ENCODE measurements around the gene PRMT7.

PRMT7 gene

DNA sequence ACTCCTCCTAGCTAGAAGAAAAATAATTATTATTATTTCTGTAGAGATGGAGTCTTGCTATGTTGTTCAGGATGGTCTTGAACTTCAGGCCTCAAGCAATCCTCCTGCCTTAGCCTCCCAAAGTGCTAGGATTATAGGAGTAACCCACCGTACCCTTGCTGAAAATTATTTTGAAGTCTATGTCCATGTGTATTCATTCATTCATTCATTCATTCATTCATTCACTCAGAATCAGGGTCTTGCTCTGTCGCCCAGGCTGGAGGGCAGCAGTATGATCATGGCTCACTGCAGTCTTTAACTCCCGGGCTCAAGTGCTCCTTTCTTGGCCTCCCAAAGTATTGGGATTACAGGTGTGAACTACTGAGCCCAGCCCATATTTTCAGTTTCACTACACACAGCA, 4.2 kb upstream of the PRMT7 start:
- DNase-seq (ENCODE audit: low spot score) = no peak

DNA sequence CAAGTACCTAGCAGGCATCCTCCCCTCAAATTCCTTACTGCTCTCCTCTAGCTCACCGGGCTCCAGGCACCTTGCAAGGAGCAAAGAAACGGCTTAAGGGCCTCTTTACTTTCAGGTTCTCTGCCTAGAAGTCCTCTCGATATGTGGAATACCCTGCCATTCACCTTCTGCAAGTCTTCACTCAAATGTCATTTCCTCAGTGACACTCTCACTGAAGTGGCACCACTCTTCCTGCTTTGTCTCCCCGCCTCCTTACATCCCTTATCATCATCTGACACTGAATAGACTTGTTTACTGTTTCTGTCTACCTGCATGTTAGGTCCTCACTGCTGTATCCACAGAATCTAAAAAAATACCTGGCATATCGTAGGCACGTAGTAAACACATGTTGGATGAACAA, 1.0 kb upstream of the PRMT7 start:
- DNase-seq (ENCODE audit: low spot score) = no peak

DNA sequence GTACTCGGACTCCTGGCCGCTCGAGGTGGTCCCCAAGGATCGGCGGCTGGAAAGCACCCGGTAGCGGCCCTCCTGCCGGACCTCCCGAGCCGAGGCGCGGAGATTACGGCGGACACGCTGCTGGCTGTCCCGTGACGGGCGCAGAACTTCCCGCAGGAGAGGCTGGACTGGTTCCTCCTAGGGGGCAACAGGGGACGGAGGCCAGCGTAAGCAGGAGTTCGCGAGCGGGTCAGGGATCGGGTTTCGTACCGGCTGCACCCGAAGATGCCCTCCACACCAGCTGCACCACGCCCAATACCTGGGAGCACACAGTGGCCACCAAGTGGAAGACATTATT, 414 bp upstream of the PRMT7 start:
- DNase-seq (ENCODE audit: low spot score) = no peak

DNA sequence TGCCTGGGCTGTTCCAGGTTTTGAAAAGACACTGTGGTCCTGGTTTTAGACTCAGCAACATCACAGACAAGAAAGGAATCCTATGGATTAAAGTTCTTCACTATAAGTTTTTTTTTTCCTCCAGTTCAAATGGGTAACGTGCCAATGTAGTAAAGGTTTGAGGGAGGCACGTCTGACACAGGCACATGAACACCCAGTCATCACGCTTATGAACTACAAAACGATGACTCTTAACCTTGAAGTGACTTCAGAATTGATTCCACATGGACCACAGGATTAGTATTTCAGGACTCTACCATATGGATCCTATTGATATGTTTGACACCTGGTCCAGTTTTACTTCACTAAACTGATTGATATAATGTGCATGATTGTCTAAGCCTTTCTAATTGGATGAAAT, 2.3 kb downstream of the PRMT7 start:
- DNase-seq (ENCODE audit: low spot score) = no peak

DNA sequence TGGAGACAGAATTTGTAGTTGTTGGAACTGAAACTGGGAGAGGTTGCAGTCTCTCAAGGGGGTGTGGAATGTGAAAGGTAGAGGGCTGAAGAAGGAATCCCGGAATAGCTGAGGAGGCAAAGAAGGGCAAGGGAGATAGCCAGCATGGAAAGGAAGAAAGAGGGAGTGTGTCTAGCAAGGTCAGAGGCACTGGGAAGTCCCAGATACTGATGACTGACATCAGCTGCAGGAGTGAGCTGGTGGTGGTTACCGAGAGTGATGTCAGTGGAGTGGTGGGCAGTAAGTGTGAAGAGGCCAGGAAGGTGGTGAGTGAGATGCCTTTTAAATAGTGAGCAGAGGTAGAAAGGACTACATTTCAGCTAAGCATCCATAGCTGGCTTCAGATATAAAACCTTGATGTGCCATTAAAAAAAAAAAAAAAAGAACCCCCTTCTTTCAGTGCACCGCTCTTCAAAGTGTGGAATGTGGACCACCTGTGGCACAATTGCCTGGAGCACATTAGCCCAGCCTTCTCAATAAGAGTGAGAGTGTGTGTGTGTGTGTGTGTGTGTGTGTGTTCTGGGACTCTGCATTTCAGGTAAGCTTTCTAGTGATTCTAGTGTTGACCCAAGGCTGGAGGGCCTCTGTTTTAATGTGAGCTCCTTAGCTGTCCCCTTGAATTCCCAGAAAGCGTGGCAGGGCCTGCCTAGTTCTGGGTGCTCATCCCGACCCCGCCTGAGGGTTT, 8.5 kb downstream of the PRMT7 start:
- DNase-seq (ENCODE audit: low spot score) = no peak

DNA sequence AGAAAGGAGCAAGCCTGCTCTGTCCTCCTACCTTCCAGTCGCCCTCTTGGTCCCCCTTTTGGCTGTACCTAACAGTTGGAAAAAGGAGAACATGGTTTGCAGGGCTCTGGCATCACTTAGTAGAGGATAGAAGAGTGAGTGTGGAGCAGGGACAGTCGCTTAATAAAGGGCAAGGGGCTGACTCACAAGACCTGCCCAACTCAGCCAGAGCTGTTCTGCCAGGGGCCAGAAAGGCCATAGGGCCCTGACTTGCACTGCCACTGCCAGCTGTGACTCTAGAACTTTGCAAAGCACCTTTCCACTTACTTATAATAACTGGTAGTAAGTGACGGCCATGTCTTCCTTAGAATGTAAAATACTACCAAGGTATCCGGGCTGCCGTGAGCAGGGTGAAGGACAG, 13.5 kb downstream of the PRMT7 start:
- DNase-seq (ENCODE audit: low spot score) = no peak

DNA sequence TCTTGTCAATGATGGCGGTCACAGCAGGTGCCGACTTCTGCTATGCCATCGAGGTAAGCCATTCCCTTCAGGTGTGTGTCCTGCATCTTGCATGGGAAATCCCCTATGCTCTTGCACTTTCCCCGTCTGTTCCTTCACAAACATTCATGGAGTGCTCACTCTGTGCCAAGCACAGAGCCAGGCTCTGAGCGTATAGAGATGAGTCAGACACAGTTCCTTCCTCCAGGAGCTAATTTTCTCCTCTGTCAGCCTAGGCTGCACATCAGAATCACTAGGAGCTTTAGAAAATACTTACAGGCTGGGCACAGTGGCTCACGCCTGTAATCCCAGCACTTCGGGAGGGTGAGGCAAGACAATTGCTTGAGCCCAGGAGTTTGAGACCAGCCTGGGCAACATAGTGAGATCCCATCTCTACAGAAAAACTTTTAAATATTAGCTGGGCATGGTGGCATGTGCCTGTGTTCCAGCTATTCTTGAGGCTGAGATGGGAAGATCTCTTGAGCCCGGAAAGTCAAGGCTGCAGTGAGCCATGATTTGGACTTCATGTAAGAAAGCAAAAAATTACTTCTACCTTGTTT, 14.1 kb downstream of the PRMT7 start:
- no peak for DNase-seq (ENCODE audit: low spot score)

DNA sequence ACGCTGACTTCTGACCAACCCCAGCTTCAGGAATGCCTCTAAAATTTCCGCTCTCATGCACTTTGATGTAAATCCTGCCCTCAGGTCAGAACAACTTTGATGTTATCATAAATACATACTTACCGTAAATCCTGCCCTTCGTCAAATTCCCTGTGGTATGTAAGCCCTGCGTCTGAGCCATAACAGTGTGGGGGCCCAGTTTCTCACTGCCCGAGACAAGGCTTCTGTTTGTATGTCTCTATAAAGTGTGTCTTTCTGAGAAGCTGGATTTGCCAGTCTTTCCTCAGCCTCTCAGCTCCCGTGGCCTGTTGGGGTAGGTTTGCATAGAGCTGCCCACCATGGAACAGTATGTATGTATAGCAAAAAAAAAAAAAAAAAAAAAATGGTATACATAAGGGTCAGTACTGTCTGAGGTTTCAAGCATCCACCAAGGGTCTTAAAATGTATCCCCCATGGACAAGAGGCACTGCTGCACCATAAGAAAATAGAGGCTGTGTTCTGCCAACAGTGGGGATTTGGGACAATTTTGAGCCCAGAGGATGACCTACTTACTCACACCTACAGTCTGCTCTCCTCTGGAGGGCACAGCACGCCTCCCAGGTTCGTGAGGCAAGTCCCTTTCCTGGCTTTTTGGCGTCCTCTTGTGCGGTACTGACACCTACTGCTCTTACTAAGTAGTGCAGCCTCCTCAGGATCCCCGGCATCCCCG, 17.5 kb downstream of the PRMT7 start:
- DNase-seq (ENCODE audit: low spot score) = peak; percentile 84

DNA sequence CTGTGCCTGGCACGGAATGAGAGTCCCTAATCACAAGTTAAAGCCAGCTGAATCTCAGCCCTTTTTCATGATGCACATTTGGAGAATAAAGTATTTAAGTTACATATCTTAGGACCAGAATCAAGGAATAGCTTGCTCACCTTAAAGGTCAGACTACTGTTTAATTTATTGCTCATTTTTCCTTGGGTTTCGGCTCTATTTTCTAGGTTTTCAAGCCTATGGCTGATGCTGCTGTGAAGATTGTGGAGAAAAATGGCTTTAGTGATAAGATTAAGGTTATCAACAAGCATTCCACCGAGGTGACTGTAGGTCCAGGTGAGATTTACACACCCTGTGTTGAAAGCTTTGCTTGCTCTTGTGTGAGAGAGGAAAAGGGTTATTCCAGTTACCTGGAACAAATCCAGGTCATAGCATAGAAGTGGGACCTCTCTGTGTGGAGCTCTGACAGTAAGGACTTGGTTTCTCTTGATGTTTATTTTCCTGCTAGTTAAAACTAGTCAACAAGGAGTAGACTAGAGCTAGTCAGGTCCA, 18.1 kb downstream of the PRMT7 start:
- DNase-seq (ENCODE audit: low spot score) = no peak

DNA sequence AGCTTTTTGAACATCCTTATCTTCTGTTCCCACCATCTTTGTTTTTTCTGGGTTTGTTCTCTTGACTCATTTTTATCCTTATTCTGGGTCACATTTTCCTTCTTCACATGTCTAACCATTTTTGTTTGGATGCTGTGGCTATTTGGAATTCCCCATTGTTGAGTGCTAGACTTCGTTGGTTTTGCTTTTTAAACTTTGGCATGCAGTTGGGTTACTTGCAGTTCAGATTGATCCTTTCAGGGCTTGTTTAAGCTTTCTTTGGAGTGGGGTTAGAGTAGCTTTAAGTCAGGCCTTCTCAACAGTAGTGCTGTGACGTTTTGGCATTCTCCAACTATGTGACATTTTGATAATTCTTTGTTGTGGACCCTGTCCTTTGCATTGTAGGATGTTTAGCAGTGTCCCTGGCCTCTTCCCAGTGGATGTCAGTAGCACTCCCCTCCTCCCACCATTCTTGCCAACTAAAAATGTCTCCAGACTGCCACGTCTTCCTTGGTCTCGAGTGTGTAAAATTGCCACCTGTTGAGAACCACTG, 21.1 kb downstream of the PRMT7 start:
- no peak for DNase-seq (ENCODE audit: low spot score)

DNA sequence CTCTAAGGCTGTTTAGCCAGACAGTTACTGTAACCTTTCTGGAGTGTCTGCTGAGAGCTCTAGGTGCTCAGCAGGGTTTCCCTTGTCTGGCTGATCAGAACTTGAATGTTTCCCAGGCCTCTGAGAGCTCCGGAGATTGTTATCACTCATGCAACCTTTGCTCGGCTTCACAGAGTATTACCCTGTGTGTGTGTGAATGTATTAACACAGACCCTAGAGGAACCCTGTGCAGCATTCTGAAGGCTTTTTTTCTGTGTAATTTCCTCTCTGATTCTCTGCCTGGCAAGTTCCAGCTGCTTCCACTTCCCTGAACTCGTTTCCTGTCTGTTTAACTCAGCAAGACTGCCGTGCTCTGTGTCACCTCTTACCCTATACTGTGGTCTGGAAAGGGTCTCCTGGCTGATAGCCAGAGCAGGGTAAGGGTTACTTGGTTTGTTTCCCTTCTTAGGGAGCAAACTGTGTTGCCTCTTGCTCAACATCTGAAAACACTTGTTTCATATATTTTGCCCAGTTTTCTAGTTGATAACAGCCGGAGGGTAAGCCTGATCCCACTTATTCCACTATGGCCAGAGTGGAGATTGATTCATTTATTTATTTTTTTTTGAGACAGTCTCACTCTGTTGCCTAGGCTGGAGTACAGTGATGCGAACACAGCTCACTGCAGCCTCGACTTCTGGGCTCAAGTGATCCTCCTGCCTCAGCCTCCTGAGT, 21.7 kb downstream of the PRMT7 start:
- DNase-seq (ENCODE audit: low spot score) = no peak

DNA sequence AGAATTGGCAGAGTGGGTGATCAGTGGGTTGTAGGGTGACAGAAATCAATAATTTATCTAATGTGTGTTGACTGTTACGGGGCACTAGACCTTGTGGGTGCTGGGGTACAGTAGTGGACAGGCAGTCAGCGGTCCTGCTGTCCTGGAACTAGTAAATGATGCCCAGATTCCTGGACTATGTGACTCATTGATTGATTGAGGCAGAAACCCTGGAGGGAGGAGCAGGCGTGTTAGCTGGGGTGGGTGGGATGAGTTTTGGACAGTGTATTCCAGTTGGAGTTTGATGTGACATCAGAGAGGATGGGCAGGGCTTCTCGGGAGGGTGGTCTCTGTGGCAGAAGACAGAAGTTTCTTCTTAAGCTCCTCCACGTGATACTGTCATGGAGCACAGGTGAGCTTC, 24.4 kb downstream of the PRMT7 start:
- no peak for DNase-seq (ENCODE audit: low spot score)

DNA sequence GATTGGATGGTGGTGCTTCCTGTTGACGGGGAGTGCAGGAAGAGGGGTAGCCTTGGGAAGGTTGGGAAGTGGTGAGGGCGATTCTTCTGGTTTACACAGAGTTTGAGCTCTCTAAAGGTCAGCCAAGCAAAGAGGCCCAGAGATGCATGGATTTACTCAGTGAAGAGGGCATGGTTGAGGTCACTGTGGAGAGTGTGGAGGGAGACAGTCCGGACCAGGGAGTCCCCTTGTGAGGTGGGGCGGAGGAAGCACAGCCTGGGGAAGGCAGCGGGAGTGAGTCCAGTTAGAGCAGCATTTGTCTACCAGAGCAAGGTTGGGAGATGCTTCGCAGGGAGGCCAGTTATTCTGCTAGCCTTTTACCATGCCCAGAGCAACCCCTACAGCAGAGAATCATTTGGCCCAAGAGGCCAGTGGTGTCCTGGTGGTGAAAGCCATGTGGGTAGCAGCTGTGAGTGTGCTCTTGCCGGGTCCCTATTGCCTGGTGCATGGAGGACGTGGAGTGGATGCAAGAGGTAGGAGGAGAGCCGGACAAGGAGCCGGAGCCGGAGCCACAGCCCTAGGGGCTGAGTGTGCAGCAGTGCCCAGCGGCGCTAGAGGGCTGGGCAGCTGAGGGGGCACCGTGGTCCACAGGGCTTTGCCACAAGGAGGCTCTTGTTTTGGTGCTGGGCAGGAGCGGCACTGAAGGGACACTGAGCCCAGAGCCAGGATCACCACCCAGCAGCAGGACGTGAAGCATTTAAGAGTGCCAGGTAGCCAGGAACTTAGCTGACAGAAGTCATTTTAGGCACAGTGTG, 27.7 kb downstream of the PRMT7 start:
- DNase-seq (ENCODE audit: low spot score) = no peak

DNA sequence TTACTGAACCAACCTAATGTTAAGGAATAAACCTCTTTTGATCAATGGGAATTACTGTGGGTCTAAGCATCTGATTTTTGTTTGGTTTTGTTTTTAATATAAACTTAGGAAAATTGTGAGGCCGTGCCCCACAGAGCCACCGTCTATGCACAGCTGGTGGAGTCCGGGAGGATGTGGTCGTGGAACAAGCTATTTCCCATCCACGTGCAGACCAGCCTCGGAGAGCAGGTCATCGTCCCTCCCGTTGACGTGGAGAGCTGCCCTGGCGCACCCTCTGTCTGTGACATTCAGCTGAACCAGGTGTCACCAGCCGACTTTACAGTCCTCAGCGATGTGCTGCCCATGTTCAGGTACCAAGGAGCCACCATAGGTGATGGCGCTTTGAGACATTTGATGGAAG, 28.4 kb downstream of the PRMT7 start:
- no peak for DNase-seq (ENCODE audit: low spot score)

DNA sequence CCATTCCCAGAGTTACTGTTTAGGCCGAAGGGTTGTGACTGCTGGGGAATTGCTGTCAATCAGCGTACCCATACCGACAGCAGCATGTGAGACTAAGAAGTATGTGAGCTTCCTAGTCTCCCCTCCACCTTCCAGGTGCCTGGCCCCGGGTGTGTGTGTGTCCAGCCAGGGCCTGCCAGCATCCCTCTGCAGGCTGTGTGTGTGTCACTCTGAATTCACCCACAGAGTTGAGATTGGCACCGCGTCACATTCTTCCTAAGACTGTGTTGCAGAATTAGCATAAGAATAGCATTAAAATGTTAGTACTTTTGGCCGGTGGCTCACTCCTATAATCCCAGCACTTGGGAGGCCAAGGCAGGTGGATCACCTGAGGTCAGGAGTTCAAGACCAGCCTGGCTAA, 31.8 kb downstream of the PRMT7 start:
- DNase-seq (ENCODE audit: low spot score) = no peak

DNA sequence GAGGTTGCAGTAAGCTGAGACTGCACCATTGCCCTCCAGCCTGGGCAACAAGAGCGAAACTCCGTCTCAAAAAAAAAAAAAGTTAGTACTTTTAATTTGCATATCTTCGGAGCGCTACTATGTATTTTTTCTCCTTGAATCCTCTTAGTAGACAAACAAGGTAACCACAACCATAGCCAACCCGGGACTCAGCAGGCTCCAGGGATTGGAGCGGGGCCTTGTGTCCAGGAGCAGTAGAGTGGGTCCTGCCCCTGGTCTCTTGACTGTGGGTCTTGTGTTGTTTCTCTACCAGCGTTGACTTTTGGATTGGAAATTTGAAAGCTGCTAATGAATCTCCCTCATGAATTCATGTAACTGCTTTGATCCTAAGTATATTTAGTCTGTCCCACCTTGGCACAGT, 32.3 kb downstream of the PRMT7 start:
- DNase-seq (ENCODE audit: low spot score) = no peak

DNA sequence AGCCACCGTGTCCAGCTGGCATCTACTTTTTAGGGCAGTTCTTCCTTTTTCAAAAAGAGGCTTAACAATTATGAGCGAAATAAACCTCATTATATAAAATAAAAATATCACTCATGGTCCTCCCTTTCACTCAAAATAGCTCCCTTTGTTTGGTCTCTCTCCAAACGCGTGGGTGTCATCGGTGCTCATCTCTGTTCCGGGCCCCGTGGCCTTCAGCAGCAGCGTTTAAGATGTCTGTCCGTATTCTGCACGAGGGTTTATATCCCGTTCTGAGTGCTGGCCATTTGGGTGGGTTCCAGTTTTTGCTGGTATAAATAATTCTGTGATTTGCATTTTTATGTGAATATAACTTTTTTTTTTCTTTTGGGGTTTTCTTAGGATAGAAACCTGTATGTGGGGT, 33.4 kb downstream of the PRMT7 start:
- DNase-seq (ENCODE audit: low spot score) = no peak

DNA sequence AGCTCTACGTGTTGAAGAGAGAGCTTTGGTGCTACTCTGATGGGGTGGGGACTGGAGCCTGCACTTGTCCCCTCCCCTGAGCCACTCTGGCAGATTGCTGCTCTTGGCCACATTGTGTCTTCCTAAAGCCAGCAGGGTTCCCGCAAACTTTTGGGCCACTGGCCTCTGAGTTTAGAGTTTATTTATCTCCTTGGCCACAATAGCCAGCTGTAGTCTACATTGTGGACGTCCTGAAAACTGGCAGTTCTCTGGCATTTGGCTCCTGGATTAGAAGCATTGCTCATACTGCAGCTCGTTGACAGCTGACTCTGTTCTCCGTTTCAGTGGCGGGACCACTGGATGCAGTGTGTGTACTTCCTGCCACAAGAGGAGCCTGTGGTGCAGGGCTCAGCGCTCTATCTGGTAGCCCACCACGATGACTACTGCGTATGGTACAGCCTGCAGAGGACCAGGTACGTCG, 34.6 kb downstream of the PRMT7 start:
- DNase-seq (ENCODE audit: low spot score) = no peak

DNA sequence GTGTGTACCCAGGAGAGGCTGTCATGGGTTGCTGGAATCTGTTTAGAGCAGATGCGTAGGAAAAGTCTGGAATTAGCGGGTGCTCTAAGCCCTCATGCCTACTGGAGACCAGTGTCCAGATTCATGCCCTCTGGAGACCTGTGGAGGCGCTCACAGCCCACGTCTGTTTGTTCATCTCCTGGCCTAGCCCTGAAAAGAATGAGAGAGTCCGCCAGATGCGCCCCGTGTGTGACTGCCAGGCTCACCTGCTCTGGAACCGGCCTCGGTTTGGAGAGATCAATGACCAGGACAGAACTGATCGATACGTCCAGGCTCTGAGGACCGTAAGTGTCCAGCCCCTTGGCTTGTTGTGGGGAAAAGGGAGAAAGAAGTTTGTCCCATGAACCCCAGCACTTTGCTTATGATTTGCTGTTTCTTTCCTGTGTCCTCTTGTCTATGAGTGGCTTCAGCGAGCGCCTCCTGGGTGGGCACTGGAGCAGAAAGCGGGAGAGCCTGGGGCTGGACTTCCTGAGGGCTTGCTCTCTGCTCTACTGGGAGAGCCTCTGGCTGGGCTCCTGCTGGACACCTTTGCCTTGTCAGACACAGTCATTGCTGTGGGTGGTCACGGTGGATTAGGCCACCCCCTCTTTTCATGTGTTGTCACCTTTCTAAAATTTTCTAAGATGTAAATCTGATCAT, 35.3 kb downstream of the PRMT7 start:
- DNase-seq (ENCODE audit: low spot score) = no peak

DNA sequence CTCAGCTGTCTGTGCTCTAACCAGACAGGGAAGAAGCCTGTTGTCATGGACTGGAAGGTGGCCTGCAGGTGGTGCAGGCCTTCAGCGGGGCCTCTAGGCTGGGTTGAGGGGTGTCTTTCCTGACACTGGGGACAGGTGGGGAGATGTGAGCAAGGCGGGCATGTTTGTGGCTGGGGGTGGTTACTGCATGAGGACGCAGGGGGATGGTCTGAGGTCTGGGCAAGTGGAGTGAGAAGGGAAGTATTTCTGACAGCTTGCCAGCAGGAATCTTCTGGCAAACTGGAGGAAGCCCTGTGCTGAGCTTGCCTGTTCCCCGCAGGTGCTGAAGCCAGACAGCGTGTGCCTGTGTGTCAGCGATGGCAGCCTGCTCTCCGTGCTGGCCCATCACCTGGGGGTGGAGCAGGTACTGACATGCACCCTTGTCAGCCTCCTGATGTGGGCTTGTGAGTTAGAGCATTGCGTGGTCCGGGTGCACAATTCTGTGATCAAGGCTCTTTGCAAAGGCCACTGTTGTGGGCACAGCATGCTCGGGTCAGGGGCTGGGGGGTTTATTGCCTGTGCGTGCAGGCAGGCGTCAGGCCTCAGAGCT, 36.2 kb downstream of the PRMT7 start:
- DNase-seq (ENCODE audit: low spot score) = no peak

DNA sequence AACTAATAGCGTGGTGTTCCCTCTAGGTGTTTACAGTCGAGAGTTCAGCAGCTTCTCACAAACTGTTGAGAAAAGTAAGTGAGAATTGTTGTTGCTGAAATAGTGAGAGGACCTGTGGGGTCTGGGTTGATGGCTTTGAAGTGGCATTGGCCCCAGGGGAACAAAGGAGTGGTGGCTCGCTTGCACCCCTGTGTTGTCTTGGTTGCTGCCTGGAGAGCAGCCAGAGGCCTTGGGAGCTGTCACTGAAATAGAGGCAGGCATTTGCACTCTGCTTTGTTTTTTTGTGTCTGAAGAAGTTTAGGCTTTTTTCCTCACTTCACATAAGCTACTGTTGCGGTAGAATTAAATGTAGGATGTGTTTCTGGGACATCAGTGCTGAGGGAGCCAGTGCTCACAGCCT, 36.8 kb downstream of the PRMT7 start:
- no peak for DNase-seq (ENCODE audit: low spot score)

Measured in hematopoietic multipotent progenitor cell treated with erythropoietin and hydrocortisone succinate and interleukin-3 and kit ligand, for 17 days (in vitro differentiated cells).